Myocyte (in vitro differentiated cells): Measurements from ENCODE around the gene COBL. TPM values are rescaled to one million over a fixed set of nuclear protein-coding genes. Genes with fewer than 3 reads are reported as not detected.

Experiments used
- DNase-seq: peaks from one replicate; pipeline ENCODE4 v3.0.0-alpha.2; 2012; ENCODE audit warnings: low read depth
- total RNA-seq: library from RNA; depleted of rRNA; stranded (reverse); fragments of >200 nt; gene quantifications from 2 replicates; pipeline ENCODE4 v1.2.3, GENCODE V29; 2014

The COBL gene
- total RNA-seq, 1 donor from 2014 or later: 52.6 TPM

GRCh38 chr7:51278797-51279196, 37.8 kb downstream of the COBL start:
- peak; percentile 97 for DNase-seq

- DNase-seq: no peak
Measured at GRCh38 chr7:51276967-51277366, 39.6 kb downstream of the COBL start.

- DNase-seq: no peak
Measured at GRCh38 chr7:51276091-51276605, 40.5 kb downstream of the COBL start.

- DNase-seq: peak; percentile 33
Measured at GRCh38 chr7:51275532-51275931, 41.1 kb downstream of the COBL start.

- no peak for DNase-seq
Measured at GRCh38 chr7:51274955-51275354, 41.7 kb downstream of the COBL start.

GRCh38 chr7:51274001-51274400, 42.6 kb downstream of the COBL start:
- no peak for DNase-seq

- DNase-seq: no peak
Measured at GRCh38 chr7:51273360-51273759, 43.2 kb downstream of the COBL start.

- no peak for DNase-seq
Measured at GRCh38 chr7:51270965-51271364, 45.6 kb downstream of the COBL start.

GRCh38 chr7:51269911-51270310, 46.7 kb downstream of the COBL start:
- DNase-seq: no peak

- DNase-seq: no peak
Measured at GRCh38 chr7:51269321-51269720, 47.3 kb downstream of the COBL start.

GRCh38 chr7:51268859-51269258, 47.8 kb downstream of the COBL start:
- no peak for DNase-seq

- no peak for DNase-seq
Measured at GRCh38 chr7:51267169-51267568, 49.4 kb downstream of the COBL start.

GRCh38 chr7:51265066-51265907, 51.3 kb downstream of the COBL start:
- no peak for DNase-seq

GRCh38 chr7:51263631-51264484, 52.8 kb downstream of the COBL start:
- no peak for DNase-seq

GRCh38 chr7:51262796-51263531, 53.6 kb downstream of the COBL start:
- no peak for DNase-seq

- no peak for DNase-seq
Measured at GRCh38 chr7:51261950-51262795, 54.4 kb downstream of the COBL start.

- no peak for DNase-seq
Measured at GRCh38 chr7:51261117-51261835, 55.3 kb downstream of the COBL start.

GRCh38 chr7:51260516-51260915, 56.1 kb downstream of the COBL start:
- no peak for DNase-seq

GRCh38 chr7:51259766-51260165, 56.8 kb downstream of the COBL start:
- no peak for DNase-seq

GRCh38 chr7:51256916-51257315, 59.7 kb downstream of the COBL start:
- DNase-seq: no peak
